IgD-negative memory B cell (primary cell): ENCODE results near the gene COMP. TPM values are rescaled to one million over a fixed set of nuclear protein-coding genes. Genes with fewer than 3 reads are reported as not detected.
"Not testable (repeated sequence)": the region's sequence is repeated elsewhere in the genome, so short reads cannot be mapped to it uniquely, and the experiment has no call there.

Source experiments
- H3K27ac Mint-ChIP-seq, 3 donors: one replicate each; pipeline ENCODE4 v1.8.0; 2020 to 2022; ENCODE audit warnings: mild to moderate bottlenecking in 3 of 3, mixed read lengths in 3 of 3, moderate library complexity in 1 of 3
- H3K27me3 Mint-ChIP-seq: one replicate; pipeline ENCODE4 v1.8.0; 2021; ENCODE audit warnings: mixed read lengths
- H3K36me3 Mint-ChIP-seq: one replicate; pipeline ENCODE4 v1.8.0; 2020; ENCODE audit warnings: mild to moderate bottlenecking, mixed read lengths
- H3K4me1 Mint-ChIP-seq, 3 donors: one replicate each; pipeline ENCODE4 v1.8.0; 2020 to 2022; ENCODE audit warnings: mixed read lengths in 3 of 3, mild to moderate bottlenecking in 1 of 3
- H3K4me3 Mint-ChIP-seq, 4 donors: one replicate each; pipeline ENCODE4 v1.8.0; 2020 to 2022; ENCODE audit warnings: mild to moderate bottlenecking in 4 of 4, mixed read lengths in 4 of 4, moderate library complexity in 3 of 4
- H3K9me3 Mint-ChIP-seq, 3 donors: one replicate each; pipeline ENCODE4 v1.8.0; 2020 to 2021; ENCODE audit warnings: mixed read lengths in 3 of 3, mild to moderate bottlenecking in 1 of 3
- polyA plus RNA-seq: library from polyadenylated mRNA; unstranded; fragments of 300-500 nt; fragmentation: Illumina TruSeq; gene quantifications from one replicate; pipeline ENCODE4 v1.2.3, GENCODE V29; 2021

COMP gene
- not detected for polyA plus RNA-seq

DNA sequence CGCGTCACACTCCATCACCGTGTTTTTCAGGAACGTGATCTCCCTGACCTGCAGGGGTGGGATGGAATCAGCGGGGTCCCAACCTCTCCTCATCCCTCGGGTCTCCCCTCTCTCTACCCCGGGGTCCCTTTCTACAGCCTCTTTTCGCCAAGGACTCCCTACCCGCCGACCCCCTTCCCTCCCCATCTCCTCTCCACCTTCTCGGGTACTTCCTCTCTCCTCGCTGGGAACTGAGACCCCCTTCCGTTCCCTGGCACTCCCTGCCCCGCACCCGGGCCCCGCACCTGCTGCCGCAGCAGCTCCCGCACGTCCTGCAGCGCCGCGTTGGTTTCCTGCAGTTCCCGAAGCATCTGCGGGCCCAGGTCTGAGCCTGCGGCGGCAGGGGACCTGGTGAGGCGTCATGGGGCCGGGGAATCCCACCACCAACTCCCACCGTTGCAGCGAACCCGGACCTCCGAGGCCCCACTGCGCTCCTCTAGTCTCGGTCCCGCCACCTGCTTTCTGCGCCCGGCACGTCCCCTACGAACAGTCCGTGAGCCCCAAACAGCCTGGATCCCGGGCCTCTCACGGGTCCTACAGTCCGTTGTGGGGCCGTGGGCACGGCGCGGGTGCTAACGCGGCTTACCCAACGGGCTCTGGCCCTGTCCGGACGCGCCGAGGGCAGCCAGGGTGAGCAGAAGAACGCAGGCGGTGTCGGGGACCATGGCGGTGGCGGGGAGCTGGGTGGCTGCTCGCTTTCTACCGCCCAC lies at the start of gene COMP:
TSS of gene COMP (minus strand) at position 740 of the 749 bp plus-strand sequence. CDS start at position 704, 36 bp downstream.
- peaks cover 57% of the 10 kb centered on the region for H3K27me3 Mint-ChIP-seq
- H3K4me1 Mint-ChIP-seq: peaks cover 5 to 13% (median 8%) of the 10 kb centered on the region in 3 donors
- peak within 1 kb of the TSS in 1 of 3 donors; percentile 40 for H3K27ac Mint-ChIP-seq

DNA sequence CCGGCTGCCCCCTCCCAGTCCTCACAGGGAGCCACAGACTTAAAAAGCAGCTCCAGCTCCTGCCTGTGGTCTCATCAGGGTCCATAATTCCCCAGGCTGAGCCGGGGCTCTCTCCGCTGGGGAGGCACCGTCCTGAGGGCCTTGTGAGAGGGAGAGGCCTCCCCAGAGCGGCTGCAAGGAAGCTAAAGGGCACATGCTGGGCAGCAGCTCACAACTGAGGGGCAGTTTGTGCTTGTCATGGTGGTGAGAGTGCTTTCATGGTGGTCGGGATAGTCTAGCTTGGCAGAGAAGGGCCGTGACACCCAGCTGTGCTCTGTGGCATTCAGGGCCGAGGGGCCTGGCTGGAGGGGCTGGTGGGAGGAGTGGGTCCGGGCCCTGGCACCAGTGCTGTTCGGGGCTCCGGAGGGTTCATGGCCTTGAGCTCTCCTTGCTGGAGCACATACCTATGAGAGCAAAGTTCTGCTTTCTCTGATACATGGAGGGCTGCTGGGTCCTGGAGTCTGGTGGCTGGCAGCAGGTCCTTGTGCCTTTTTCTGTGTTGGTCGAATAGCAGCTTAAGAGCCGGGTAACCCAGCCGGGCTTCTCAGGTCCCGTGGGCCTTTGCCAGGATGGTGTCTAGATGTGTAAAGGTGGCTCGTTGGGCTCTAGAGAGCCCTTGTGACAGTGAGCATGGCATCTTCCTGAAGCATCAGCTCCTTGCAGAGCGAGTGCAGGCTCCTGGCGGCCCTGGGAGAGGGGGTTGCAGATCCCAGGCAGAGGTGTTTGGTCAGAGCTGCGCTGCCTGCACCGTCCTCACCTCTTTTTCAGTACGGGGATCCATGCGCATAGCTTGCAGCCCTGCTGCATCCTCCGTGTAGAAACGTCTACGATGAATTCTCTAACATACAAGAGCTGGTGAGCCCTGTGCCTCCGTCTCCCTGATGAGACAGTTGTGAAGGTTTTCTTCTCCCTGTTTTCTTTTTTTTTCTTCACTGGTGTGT lies 49.5 kb upstream of the COMP start:
- H3K36me3 Mint-ChIP-seq: peaks cover 3% of the 10 kb centered on the region
- peaks cover 51 to 67% (median 63%) of the 10 kb centered on the region in 3 donors for H3K4me1 Mint-ChIP-seq
- H3K27me3 Mint-ChIP-seq: no peaks in the 10 kb centered on the region
- peak overlapping the region in 2 of 4 donors; percentile 33 to 70 for H3K4me3 Mint-ChIP-seq
- H3K9me3 Mint-ChIP-seq: no peaks in the 10 kb centered on the region
- H3K27ac Mint-ChIP-seq: peak overlapping the region in 1 of 3 donors; percentile 7

More for the DNA sequence above, at the start of gene COMP:
- peak within 1 kb of the TSS; percentile 51 to 96 (median 80) for H3K4me3 Mint-ChIP-seq
- H3K9me3 Mint-ChIP-seq: peaks cover 0 to 4% (median 0%) of the 10 kb centered on the region in 3 donors
- no peaks in the 10 kb centered on the region for H3K36me3 Mint-ChIP-seq

DNA sequence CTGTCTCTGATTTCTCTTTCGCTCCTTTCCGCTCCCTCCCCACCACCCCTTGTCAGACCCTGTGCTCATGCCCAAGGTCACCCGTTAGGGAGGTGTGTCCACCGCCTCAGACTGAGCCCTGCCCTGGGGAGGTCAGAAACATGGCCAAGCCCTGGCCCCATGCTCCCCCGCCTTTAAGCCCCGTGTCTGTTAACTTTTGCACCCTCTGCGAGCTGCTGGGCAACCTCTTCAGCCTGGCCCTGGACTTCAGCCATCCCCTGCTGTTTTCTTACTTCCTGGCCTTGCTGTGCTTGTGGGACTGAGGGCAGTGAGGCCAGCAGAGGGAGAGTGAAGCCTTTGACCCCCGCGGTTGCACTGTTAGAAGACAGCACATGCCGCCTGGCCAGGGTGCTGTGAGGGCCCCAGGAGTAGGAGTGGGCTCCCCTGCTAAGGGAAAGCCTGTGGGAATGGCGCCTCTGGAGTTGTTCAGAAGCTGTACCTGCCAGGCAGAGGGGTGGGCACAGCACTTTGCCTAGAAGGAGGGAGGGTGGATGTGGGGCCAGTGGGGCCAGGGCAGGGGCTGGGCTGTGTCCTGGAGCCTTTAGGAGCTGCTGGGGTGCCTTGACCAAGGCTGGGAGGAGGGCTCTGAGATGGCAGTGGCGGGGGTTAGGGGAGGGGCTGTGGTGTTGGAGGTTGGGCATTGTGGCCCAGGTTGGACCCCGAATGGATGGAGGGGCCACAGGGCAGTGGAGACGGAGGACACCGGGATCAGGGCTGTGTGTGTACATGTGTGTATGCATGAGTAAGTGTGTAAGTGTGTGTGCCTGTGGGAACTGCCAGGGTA lies 48.6 kb upstream of the COMP start:
- Mint-ChIP-seq H3K4me1 (peaks cover 54 to 68% (median 68%) of the 10 kb centered on the region in 3 donors), H3K27ac (peak overlapping the region in 1 of 3 donors; percentile 18), H3K27me3 (no peaks in the 10 kb centered on the region), H3K4me3 (peak overlapping the region in 1 of 4 donors; percentile 31), H3K9me3 (no peaks in the 10 kb centered on the region), H3K36me3 (peaks cover 3% of the 10 kb centered on the region)

- Mint-ChIP-seq H3K4me1 (peaks cover 41 to 51% (median 49%) of the 10 kb centered on the region in 3 donors), H3K27ac (no peak overlapping the region), H3K36me3 (no peaks in the 10 kb centered on the region)
These were observed 43.5 kb upstream of the COMP start for GRCh38 chr19:18834644-18834984.

GRCh38 chr19:18833849-18834643 lies 42.9 kb upstream of the COMP start:
- Mint-ChIP-seq H3K27me3 (no peaks in the 10 kb centered on the region), H3K9me3 (no peaks in the 10 kb centered on the region), H3K36me3 (no peaks in the 10 kb centered on the region), H3K4me1 (peaks cover 41 to 47% (median 45%) of the 10 kb centered on the region in 3 donors), H3K4me3 (peak overlapping the region; percentile 85 to 96 (median 92)), H3K27ac (peak overlapping the region; percentile 77 to 92 (median 78))

More at GRCh38 chr19:18834644-18834984, 43.5 kb upstream of the COMP start:
- no peaks in the 10 kb centered on the region for H3K9me3 Mint-ChIP-seq
- no peaks in the 10 kb centered on the region for H3K27me3 Mint-ChIP-seq
- H3K4me3 Mint-ChIP-seq: peak overlapping the region; percentile 85 to 96 (median 92)

DNA sequence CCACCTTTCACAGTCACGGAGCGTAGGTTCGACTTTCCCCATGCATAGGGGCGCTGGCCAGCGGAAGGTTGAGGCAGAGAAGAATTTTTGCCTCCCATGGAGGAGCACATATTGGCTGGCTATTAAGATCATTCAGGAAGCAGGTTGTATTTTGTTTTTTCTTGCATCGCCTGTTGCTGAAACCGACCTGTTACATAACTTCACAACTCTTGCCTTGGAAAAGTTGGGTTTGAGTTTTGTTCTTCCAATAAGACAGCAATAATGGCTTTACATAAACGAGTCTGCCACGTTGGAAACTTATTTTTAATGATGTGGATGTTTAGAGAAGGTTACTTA lies 42.0 kb upstream of the COMP start:
- Mint-ChIP-seq H3K36me3 (no peaks in the 10 kb centered on the region), H3K27me3 (no peaks in the 10 kb centered on the region), H3K9me3 (no peaks in the 10 kb centered on the region), H3K4me1 (peaks cover 35 to 41% (median 40%) of the 10 kb centered on the region in 3 donors), H3K4me3 (peak overlapping the region; percentile 85 to 96 (median 93)), H3K27ac (peak overlapping the region; percentile 81 to 92 (median 87))

GRCh38 chr19:18832306-18833140 lies 41.4 kb upstream of the COMP start:
- Mint-ChIP-seq H3K36me3 (no peaks in the 10 kb centered on the region), H3K4me3 (peak overlapping the region; percentile 85 to 96 (median 93)), H3K27ac (peak overlapping the region; percentile 81 to 92 (median 87)), H3K27me3 (peaks cover 3% of the 10 kb centered on the region), H3K9me3 (peaks cover 0 to 3% (median 0%) of the 10 kb centered on the region in 3 donors), H3K4me1 (peaks cover 29 to 35% (median 35%) of the 10 kb centered on the region in 3 donors)

GRCh38 chr19:18831524-18832305 lies 40.6 kb upstream of the COMP start, which contains the start of gene UPF1:
Gene UPF1, plus strand, starts transcription at chr19:18831959. Its CDS starts 251 bp downstream, at chr19:18832210.
- peaks cover 25 to 32% (median 32%) of the 10 kb centered on the region in 3 donors for H3K4me1 Mint-ChIP-seq
- no peaks in the 10 kb centered on the region for H3K36me3 Mint-ChIP-seq
- peak within 1 kb of the TSS; percentile 81 to 92 (median 87) for H3K27ac Mint-ChIP-seq
- peaks cover 4% of the 10 kb centered on the region for H3K27me3 Mint-ChIP-seq
- H3K9me3 Mint-ChIP-seq: peaks cover 0 to 3% (median 0%) of the 10 kb centered on the region in 3 donors
- peak within 1 kb of the TSS; percentile 85 to 96 (median 93) for H3K4me3 Mint-ChIP-seq

DNA sequence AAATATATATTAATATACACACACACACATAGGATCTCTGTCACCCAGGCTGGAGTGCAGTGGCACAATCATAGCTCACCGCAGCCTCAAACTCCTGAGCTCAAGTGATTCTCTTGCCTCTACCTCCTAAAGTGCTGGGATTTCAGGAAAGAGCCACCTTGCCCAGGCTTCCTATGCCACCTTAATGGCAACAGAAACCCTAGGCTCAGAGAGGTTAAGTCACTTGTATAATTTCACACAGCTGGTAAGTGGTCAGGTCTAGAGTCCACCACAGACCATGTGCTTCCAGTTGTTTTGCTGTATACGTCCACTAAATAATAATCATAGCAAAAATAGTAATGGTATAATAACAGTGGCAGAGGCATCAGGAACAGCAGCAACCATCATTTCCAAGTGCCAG lies 39.4 kb upstream of the COMP start:
- H3K9me3 Mint-ChIP-seq: peaks cover 0 to 3% (median 0%) of the 10 kb centered on the region in 3 donors

GRCh38 chr19:18828786-18829185 lies 37.7 kb upstream of the COMP start:
- Mint-ChIP-seq H3K4me3 (no peak overlapping the region), H3K4me1 (peaks cover 2 to 10% (median 7%) of the 10 kb centered on the region in 3 donors), H3K36me3 (no peaks in the 10 kb centered on the region), H3K27me3 (peaks cover 4% of the 10 kb centered on the region), H3K9me3 (peaks cover 0 to 3% (median 0%) of the 10 kb centered on the region in 3 donors), H3K27ac (no peak overlapping the region)

More for the DNA sequence above, 39.4 kb upstream of the COMP start:
- peaks cover 4% of the 10 kb centered on the region for H3K27me3 Mint-ChIP-seq
- H3K36me3 Mint-ChIP-seq: no peaks in the 10 kb centered on the region
- peaks cover 16 to 22% (median 21%) of the 10 kb centered on the region in 3 donors for H3K4me1 Mint-ChIP-seq
- no peak overlapping the region for H3K27ac Mint-ChIP-seq
- peak overlapping the region; percentile 30 to 79 (median 72) for H3K4me3 Mint-ChIP-seq

- Mint-ChIP-seq H3K4me3 (no peak overlapping the region), H3K9me3 (no peaks in the 10 kb centered on the region), H3K27me3 (peaks cover 3% of the 10 kb centered on the region), H3K4me1 (no peaks in the 10 kb centered on the region), H3K36me3 (no peaks in the 10 kb centered on the region), H3K27ac (no peak overlapping the region)
These were observed 26.5 kb upstream of the COMP start for GRCh38 chr19:18817574-18817973.

DNA sequence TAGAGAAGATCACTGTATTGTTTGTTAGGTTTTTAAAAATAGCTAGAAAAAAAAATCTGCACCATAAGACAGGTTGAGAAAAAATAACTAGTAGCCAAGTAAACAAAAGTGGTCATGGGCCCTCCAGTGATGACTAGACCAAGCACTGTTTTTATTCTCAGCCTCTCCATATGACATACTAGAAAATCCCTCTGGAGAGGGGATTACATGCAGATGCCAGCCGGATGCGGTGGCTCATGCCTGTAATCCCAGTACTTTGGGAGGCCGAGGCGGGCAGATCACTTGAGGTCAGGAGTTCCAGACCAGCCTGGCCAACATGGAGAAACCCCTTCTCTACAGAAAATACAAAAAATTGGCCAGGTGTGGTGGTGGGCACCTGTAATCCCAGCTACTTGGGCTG lies 25.5 kb upstream of the COMP start:
- not testable (repeated sequence) for H3K27ac Mint-ChIP-seq, H3K4me1 Mint-ChIP-seq, H3K27me3 Mint-ChIP-seq, H3K9me3 Mint-ChIP-seq, H3K4me3 Mint-ChIP-seq, H3K36me3 Mint-ChIP-seq
